GM19397 (cell line): ENCODE data around the gene SORL1.

Experiments used
- ATAC-seq: cut with Tn5 transposase; IDR thresholded peaks from one replicate; pipeline ENCODE4 v1.9.1; 2021; ENCODE audit warnings: mild to moderate bottlenecking, moderate library complexity; ENCODE audit not compliant: unreplicated experiment

Gene SORL1

GRCh38 chr11:121530257-121530656 lies 78.1 kb downstream of the SORL1 start:
- no peak for ATAC-seq

GRCh38 chr11:121533601-121534000 lies 81.5 kb downstream of the SORL1 start:
- ATAC-seq: no peak

- no peak for ATAC-seq
Measured at GRCh38 chr11:121534131-121535093, 82.3 kb downstream of the SORL1 start.

GRCh38 chr11:121535129-121535796 lies 83.1 kb downstream of the SORL1 start:
- no peak for ATAC-seq

GRCh38 chr11:121536126-121536525 lies 84.0 kb downstream of the SORL1 start:
- no peak for ATAC-seq

DNA sequence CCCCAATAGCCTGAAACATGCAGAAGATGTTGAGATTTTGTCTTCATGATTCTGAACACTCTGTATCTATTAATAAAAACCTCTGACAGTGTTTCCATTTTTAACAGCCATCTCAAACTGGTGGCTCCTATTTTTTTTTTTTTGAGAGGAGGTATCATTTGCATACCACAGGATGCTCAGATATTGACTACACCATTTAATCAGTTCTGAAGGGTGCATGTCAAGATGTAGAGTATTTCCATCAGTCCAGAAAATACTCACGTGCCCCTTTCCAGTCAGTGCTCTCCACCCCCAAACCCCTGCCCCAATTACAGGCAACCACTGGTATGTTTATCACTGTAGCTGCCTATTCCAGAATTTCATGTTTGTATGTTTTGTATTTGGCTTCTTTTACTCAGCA lies 85.9 kb downstream of the SORL1 start:
- no peak for ATAC-seq

GRCh38 chr11:121539000-121539399 lies 86.9 kb downstream of the SORL1 start:
- ATAC-seq: no peak

- no peak for ATAC-seq
Measured at GRCh38 chr11:121540627-121541026, 88.5 kb downstream of the SORL1 start.

- ATAC-seq: no peak
Measured at GRCh38 chr11:121543836-121544380, 91.8 kb downstream of the SORL1 start.

GRCh38 chr11:121544956-121545355 lies 92.8 kb downstream of the SORL1 start:
- ATAC-seq: no peak

- ATAC-seq: no peak
Measured at GRCh38 chr11:121547574-121547973, 95.5 kb downstream of the SORL1 start.

GRCh38 chr11:121550247-121551030 lies 98.3 kb downstream of the SORL1 start:
- no peak for ATAC-seq

GRCh38 chr11:121551463-121551862 lies 99.3 kb downstream of the SORL1 start:
- no peak for ATAC-seq

GRCh38 chr11:121552154-121552553 lies 100.0 kb downstream of the SORL1 start:
- no peak for ATAC-seq

DNA sequence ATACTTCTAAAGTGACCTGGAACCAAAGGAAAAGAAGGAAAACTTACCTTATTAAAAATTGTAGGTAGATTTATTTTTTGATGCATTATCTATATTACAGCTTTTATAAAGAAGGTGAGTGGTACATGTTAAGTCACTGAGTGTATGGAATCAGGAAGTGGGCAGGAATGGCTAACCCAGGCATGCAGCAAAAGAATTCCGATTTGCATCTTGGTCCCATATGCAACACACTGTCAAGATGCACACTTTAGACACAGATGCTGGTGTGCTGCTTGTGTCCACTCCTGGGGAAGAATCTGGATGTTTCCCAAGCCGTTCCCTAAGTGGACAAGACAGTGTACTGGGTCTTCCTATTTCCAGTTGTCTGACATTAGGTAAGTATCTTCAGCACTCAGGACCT lies 100.5 kb downstream of the SORL1 start:
- no peak for ATAC-seq

DNA sequence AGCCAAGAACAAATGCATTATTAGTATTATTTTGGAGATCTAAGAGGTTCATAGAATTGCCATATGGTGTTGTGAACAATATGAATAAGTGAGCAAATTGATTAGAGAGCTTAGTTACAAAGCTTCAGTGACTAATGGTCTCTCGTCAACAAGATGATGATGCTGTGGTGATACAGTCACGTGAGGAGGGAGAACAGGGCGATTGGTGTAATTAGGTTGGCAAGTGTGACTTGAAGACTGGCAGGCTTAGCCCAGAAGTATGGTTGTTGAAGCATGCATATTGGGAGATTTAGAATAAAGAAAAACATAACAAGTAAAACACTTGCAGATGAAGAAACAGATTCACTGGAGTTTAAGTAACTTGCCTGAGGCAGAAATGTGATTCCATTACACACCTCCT lies 101.3 kb downstream of the SORL1 start:
- ATAC-seq: no peak

DNA sequence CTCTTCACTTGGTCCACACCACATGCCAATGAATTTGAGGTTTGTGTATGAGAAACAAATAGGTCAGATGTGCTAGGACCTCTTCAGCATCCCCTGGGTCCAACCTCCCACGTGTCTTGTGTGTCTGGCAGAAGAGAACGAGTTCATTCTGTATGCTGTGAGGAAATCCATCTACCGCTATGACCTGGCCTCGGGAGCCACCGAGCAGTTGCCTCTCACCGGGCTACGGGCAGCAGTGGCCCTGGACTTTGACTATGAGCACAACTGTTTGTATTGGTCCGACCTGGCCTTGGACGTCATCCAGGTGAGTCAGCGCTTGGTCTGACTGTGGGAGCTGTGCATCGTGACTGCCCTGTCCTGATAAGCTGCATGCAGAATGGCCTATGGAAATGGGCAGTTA lies 101.7 kb downstream of the SORL1 start:
- ATAC-seq: no peak

DNA sequence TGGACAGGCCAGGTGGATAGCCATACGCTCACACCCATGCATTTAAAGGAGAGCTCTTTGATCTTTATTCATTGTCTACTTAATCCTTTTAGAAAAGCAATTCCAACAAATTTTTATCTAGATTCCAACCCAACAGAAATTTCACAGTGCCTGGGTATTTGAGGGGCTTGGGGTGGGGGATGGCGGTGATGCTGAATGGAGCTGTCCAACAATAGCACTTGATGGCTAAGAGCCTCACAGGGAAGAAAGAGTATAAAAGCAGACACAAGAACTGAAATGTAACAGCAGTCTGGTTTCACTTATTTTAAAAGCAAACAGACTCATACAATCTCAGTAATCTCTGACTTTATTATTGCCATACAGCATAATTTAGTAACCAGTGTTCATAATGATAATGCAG lies 102.4 kb downstream of the SORL1 start:
- no peak for ATAC-seq

DNA sequence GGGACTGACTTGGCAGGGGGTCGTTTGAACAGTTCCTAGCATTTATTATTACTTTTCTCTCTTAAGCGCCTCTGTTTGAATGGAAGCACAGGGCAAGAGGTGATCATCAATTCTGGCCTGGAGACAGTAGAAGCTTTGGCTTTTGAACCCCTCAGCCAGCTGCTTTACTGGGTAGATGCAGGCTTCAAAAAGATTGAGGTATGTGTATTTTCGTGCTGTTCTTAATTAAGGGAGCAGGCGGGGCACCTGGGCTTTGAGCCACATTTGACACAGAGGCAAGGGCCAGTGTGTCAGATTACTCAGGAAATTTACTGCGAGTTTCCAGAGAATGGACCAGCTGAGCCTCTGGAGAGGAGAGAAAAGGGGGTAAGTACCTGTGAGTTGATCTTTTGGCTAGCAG lies 103.0 kb downstream of the SORL1 start:
- no peak for ATAC-seq

DNA sequence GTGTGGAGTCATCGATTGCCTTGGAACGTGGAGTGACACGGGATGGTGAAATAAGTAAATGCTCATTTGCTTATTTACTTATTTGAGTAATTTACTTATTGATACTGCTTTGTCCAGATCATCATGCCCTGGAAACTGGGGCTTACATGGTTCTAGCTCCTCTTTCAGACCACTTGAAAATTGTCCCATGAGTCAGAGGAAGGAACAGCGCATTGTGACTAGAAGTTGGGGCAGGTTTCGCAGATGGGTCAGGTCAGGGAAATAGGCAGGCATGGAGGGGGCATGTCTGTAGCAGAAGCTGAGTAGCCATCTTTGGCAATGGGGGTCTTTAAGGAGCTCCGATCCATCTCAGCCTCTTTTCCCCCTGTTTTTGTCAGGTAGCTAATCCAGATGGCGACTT lies 104.8 kb downstream of the SORL1 start:
- no peak for ATAC-seq

DNA sequence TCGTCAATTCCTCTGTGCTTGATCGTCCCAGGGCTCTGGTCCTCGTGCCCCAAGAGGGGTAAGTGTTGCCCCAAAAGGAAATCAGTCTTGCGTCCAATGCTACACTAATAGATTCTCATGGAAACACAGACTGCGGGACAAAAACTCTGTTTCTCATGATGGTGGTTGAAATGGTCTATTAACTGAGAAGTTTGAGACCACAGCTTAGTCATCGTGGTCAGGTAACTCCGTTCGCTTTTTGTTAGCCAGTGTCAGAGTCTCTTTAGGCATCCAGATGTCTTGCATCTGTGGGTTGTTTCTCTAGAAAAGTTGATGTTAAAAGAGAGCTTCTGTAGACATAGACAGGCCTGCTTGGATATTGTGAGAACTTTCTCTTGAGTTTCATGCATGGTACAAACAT lies 105.2 kb downstream of the SORL1 start:
- ATAC-seq: no peak
